ENCODE data around the gene TGFBR3.

The TGFBR3 gene

GRCh38 chr1:91833946-91834345 lies 52.0 kb downstream of the TGFBR3 start:
- Histone ChIP-seq H3K9ac (ENCODE audit: low read length) (no peak overlapping the region), H3K79me1 (ENCODE audit: low read length) (no peaks in the 10 kb centered on the region), H4K91ac (ENCODE audit: low read depth, low read length) (no peak overlapping the region), H3K27me3 (ENCODE audit: insufficient read depth, low read length) (no peaks in the 10 kb centered on the region), H4K8ac (ENCODE audit: low read depth, low read length) (no peak overlapping the region), H3K36me3 (ENCODE audit: control insufficient read depth in 1 of 2, insufficient read depth in 2 of 2, low read length in 2 of 2) (no peaks in the 10 kb centered on the region), H3K9me3 (ENCODE audit: insufficient read depth, low read depth, low read length) (no peaks in the 10 kb centered on the region), H3K79me2 (ENCODE audit: control insufficient read depth, insufficient read depth, low read length, poor library complexity) (no peaks in the 10 kb centered on the region), H2AK5ac (ENCODE audit: low read length) (no peak overlapping the region), H3K23ac (ENCODE audit: low read length) (no peak overlapping the region), H4K12ac (ENCODE audit: low read depth, low read length) (no peak overlapping the region), H3K4me1 (ENCODE audit: control insufficient read depth in 1 of 2, insufficient read depth in 2 of 2, low read length in 2 of 2) (peaks cover 0 to 3% of the 10 kb centered on the region in 2 experiments), H3K14ac (ENCODE audit: low read length) (no peak overlapping the region), H3K27ac (ENCODE audit: low read depth, low read length) (no peak overlapping the region), H2BK120ac (ENCODE audit: insufficient read depth, low read length, poor library complexity) (no peak overlapping the region), H3K18ac (ENCODE audit: low read length) (no peak overlapping the region), H2BK5ac (ENCODE audit: low read depth, low read length, poor library complexity) (no peak overlapping the region), H3K4ac (ENCODE audit: low read depth, low read length) (no peak overlapping the region), H3K4me2 (ENCODE audit: low read length) (no peak overlapping the region), H3K4me3 (ENCODE audit: low read depth, low read length) (no peak overlapping the region), H2AFZ (ENCODE audit: insufficient read depth, low read length, poor library complexity) (no peak overlapping the region), H2BK12ac (ENCODE audit: low read length) (no peak overlapping the region)
- DNase-seq, result peak in 1 of 2 donors; percentile 71
- WGBS (ENCODE audit: extremely low coverage, insufficient coverage, insufficient read length), result no CpG with 5 or more reads among the region's 1 CpG

- Histone ChIP-seq H2BK5ac (ENCODE audit: low read depth, low read length, poor library complexity) (no peak overlapping the region), H2AFZ (ENCODE audit: insufficient read depth, low read length, poor library complexity) (no peak overlapping the region), H2AK5ac (ENCODE audit: low read length) (no peak overlapping the region), H2BK120ac (ENCODE audit: insufficient read depth, low read length, poor library complexity) (no peak overlapping the region), H3K4me2 (ENCODE audit: low read length) (no peak overlapping the region), H3K4me1 (ENCODE audit: control insufficient read depth in 1 of 2, insufficient read depth in 2 of 2, low read length in 2 of 2) (peaks cover 0 to 3% of the 10 kb centered on the region in 2 experiments), H3K4me3 (ENCODE audit: low read depth, low read length) (no peak overlapping the region), H3K4ac (ENCODE audit: low read depth, low read length) (no peak overlapping the region), H4K12ac (ENCODE audit: low read depth, low read length) (no peak overlapping the region), H3K14ac (ENCODE audit: low read length) (no peak overlapping the region), H3K9ac (ENCODE audit: low read length) (no peak overlapping the region), H3K27me3 (ENCODE audit: insufficient read depth, low read length) (no peaks in the 10 kb centered on the region), H3K9me3 (ENCODE audit: insufficient read depth, low read depth, low read length) (no peaks in the 10 kb centered on the region), H3K18ac (ENCODE audit: low read length) (no peak overlapping the region), H3K79me1 (ENCODE audit: low read length) (no peaks in the 10 kb centered on the region), H3K27ac (ENCODE audit: low read depth, low read length) (no peak overlapping the region), H3K36me3 (ENCODE audit: control insufficient read depth in 1 of 2, insufficient read depth in 2 of 2, low read length in 2 of 2) (no peaks in the 10 kb centered on the region), H4K8ac (ENCODE audit: low read depth, low read length) (no peak overlapping the region), H3K79me2 (ENCODE audit: control insufficient read depth, insufficient read depth, low read length, poor library complexity) (no peaks in the 10 kb centered on the region), H3K23ac (ENCODE audit: low read length) (no peak overlapping the region), H4K91ac (ENCODE audit: low read depth, low read length) (no peak overlapping the region), H2BK12ac (ENCODE audit: low read length) (no peak overlapping the region)
- no peak for DNase-seq
- WGBS (ENCODE audit: extremely low coverage, insufficient coverage, insufficient read length), result no CpG with 5 or more reads among the region's 8 CpGs
Measured at GRCh38 chr1:91831132-91831930, 54.6 kb downstream of the TGFBR3 start.

- H2BK120ac ChIP-seq (ENCODE audit: insufficient read depth, low read length, poor library complexity), result no peak overlapping the region
- H3K27me3 ChIP-seq (ENCODE audit: insufficient read depth, low read length), result no peaks in the 10 kb centered on the region
- no peak overlapping the region for H3K14ac ChIP-seq (ENCODE audit: low read length)
- H3K9me3 ChIP-seq (ENCODE audit: insufficient read depth, low read depth, low read length), result no peaks in the 10 kb centered on the region
- H3K9ac ChIP-seq (ENCODE audit: low read length), result no peak overlapping the region
- no peak overlapping the region for H3K4me3 ChIP-seq (ENCODE audit: low read depth, low read length)
- no peak overlapping the region for H2AFZ ChIP-seq (ENCODE audit: insufficient read depth, low read length, poor library complexity)
- H3K4me1 ChIP-seq (ENCODE audit: control insufficient read depth in 1 of 2, insufficient read depth in 2 of 2, low read length in 2 of 2), result peaks cover 0 to 3% of the 10 kb centered on the region in 2 experiments
- H3K23ac ChIP-seq (ENCODE audit: low read length), result no peak overlapping the region
- H4K12ac ChIP-seq (ENCODE audit: low read depth, low read length), result no peak overlapping the region
- no peak overlapping the region for H4K8ac ChIP-seq (ENCODE audit: low read depth, low read length)
- H3K79me1 ChIP-seq (ENCODE audit: low read length), result no peaks in the 10 kb centered on the region
- no peak overlapping the region for H4K91ac ChIP-seq (ENCODE audit: low read depth, low read length)
- H3K27ac ChIP-seq (ENCODE audit: low read depth, low read length), result no peak overlapping the region
- H3K4ac ChIP-seq (ENCODE audit: low read depth, low read length), result no peak overlapping the region
- WGBS (ENCODE audit: extremely low coverage, insufficient coverage, insufficient read length), result no CpG with 5 or more reads among the region's 10 CpGs
- no peak overlapping the region for H2BK5ac ChIP-seq (ENCODE audit: low read depth, low read length, poor library complexity)
- H2AK5ac ChIP-seq (ENCODE audit: low read length), result no peak overlapping the region
- no peaks in the 10 kb centered on the region for H3K79me2 ChIP-seq (ENCODE audit: control insufficient read depth, insufficient read depth, low read length, poor library complexity)
- H3K4me2 ChIP-seq (ENCODE audit: low read length), result no peak overlapping the region
- peak in 1 of 2 donors; percentile 39 for DNase-seq
- H3K18ac ChIP-seq (ENCODE audit: low read length), result no peak overlapping the region
- H2BK12ac ChIP-seq (ENCODE audit: low read length), result no peak overlapping the region
- no peaks in the 10 kb centered on the region for H3K36me3 ChIP-seq (ENCODE audit: control insufficient read depth in 1 of 2, insufficient read depth in 2 of 2, low read length in 2 of 2)
Measured at GRCh38 chr1:91830242-91831131, 55.5 kb downstream of the TGFBR3 start.

DNA sequence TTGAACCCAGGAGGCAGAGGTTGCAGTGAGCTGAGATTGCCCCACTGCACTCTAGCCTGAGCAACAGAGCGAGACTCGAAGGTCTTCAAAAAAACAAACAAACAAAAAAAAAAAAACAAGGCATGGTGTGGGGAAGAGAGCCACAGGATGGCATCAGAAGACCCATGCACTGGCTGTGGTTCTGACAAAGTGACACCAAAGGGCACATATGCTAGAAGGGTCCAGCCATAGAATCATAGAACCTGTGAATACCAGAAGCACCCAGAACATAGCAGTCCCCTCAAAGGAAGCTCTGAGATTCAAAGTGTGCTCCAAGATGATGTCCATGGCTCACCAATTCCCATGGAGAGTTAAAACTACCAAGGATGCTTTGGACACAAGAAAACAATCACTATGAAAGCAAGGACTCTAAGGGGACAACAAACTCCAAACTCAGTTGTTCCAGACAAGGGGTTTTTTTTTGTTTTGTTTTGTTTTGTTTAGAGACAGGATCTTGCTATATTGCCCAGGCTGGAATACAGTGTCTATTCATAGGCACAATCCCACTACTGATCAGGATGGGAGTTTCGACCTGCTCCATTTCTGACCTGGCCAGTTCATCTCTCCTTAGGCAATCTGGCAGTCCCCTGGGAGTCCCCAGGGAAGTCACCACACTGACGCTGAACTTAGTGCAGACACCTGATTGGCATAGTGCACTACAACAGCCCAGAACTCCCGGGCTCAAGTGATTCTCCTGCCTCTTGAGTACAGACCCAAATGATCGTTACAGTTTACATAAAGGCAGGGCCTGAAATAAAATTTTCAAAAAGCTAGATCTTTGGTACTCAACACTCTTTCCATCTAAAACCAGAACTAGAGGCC lies 56.4 kb downstream of the TGFBR3 start:
- no peak overlapping the region for H2BK120ac ChIP-seq (ENCODE audit: insufficient read depth, low read length, poor library complexity)
- H3K9me3 ChIP-seq (ENCODE audit: insufficient read depth, low read depth, low read length), result no peaks in the 10 kb centered on the region
- no peaks in the 10 kb centered on the region for H3K27me3 ChIP-seq (ENCODE audit: insufficient read depth, low read length)
- H3K79me2 ChIP-seq (ENCODE audit: control insufficient read depth, insufficient read depth, low read length, poor library complexity), result no peaks in the 10 kb centered on the region
- no peaks in the 10 kb centered on the region for H3K36me3 ChIP-seq (ENCODE audit: control insufficient read depth in 1 of 2, insufficient read depth in 2 of 2, low read length in 2 of 2)
- no peak overlapping the region for H4K91ac ChIP-seq (ENCODE audit: low read depth, low read length)
- no peak overlapping the region for H4K12ac ChIP-seq (ENCODE audit: low read depth, low read length)
- no peak overlapping the region for H4K8ac ChIP-seq (ENCODE audit: low read depth, low read length)
- no peak overlapping the region for H2AFZ ChIP-seq (ENCODE audit: insufficient read depth, low read length, poor library complexity)
- no peak overlapping the region for H3K18ac ChIP-seq (ENCODE audit: low read length)
- no peaks in the 10 kb centered on the region for H3K79me1 ChIP-seq (ENCODE audit: low read length)
- no peak overlapping the region for H3K23ac ChIP-seq (ENCODE audit: low read length)
- no peak overlapping the region for H3K4ac ChIP-seq (ENCODE audit: low read depth, low read length)
- H3K4me3 ChIP-seq (ENCODE audit: low read depth, low read length), result no peak overlapping the region
- DNase-seq, result no peak
- no peak overlapping the region for H2BK5ac ChIP-seq (ENCODE audit: low read depth, low read length, poor library complexity)
- H3K4me2 ChIP-seq (ENCODE audit: low read length), result no peak overlapping the region
- H3K27ac ChIP-seq (ENCODE audit: low read depth, low read length), result no peak overlapping the region
- H3K9ac ChIP-seq (ENCODE audit: low read length), result no peak overlapping the region
- H3K4me1 ChIP-seq (ENCODE audit: control insufficient read depth in 1 of 2, insufficient read depth in 2 of 2, low read length in 2 of 2), result peaks cover 0 to 3% of the 10 kb centered on the region in 2 experiments
- no peak overlapping the region for H2AK5ac ChIP-seq (ENCODE audit: low read length)
- H2BK12ac ChIP-seq (ENCODE audit: low read length), result no peak overlapping the region
- no CpG with 5 or more reads among the region's 6 CpGs for WGBS (ENCODE audit: extremely low coverage, insufficient coverage, insufficient read length)
- no peak overlapping the region for H3K14ac ChIP-seq (ENCODE audit: low read length)

Data from trophoblast cell (in vitro differentiated cells and primary cell).